Smooth muscle cell (in vitro differentiated cells): ENCODE measurements around the gene LRRK1. TPM values are rescaled to one million over a fixed set of nuclear protein-coding genes. Genes with fewer than 3 reads are reported as not detected.

Experiments
- DNase-seq: peaks from one replicate; lab custom pipeline; 2025; ENCODE audit not compliant: unreplicated experiment; lab: John Stamatoyannopoulos, UW
- H2AFZ ChIP-seq: fragments of 200-600 bp; sonication (generic); 2 replicates; pipeline ENCODE4 v1.6.0; 2016; ENCODE audit warnings: antibody characterized with exemption, low read depth, mild to moderate bottlenecking
- H3F3A ChIP-seq: fragments of 200-600 bp; sonication (generic); 2 replicates; pipeline ENCODE4 v1.6.0; 2017; ENCODE audit warnings: antibody characterized with exemption, low read depth
- H3K27ac ChIP-seq: fragments of 200-600 bp; sonication (generic); 2 replicates; pipeline ENCODE4 v1.5.1; 2016; ENCODE audit warnings: low read depth, mild to moderate bottlenecking
- H3K27me3 ChIP-seq: fragments of 200-600 bp; sonication (generic); 2 replicates; pipeline ENCODE4 v1.6.1; 2016; ENCODE audit warnings: low read depth, mild to moderate bottlenecking
- H3K36me3 ChIP-seq: fragments of 200-600 bp; sonication (generic); 2 replicates; pipeline ENCODE4 v1.5.1; 2016; ENCODE audit warnings: low read depth
- H3K4me1 ChIP-seq: fragments of 200-600 bp; sonication (generic); 2 replicates; pipeline ENCODE4 v1.5.1; 2016; ENCODE audit warnings: low read depth
- H3K4me2 ChIP-seq: fragments of 200-600 bp; sonication (generic); 2 replicates; pipeline ENCODE4 v1.6.0; 2016; ENCODE audit warnings: mild to moderate bottlenecking
- H3K4me3 ChIP-seq: fragments of 200-600 bp; sonication (generic); 2 replicates; pipeline ENCODE4 v1.5.1; 2016; ENCODE audit warnings: mild to moderate bottlenecking
- H3K79me2 ChIP-seq: fragments of 200-600 bp; sonication (generic); 2 replicates; pipeline ENCODE4 v1.6.0; 2016; ENCODE audit warnings: low read depth, mild to moderate bottlenecking
- H3K9ac ChIP-seq: fragments of 200-600 bp; sonication (generic); 2 replicates; pipeline ENCODE4 v1.6.0; 2016; ENCODE audit warnings: low read depth
- H3K9me3 ChIP-seq: fragments of 200-600 bp; sonication (generic); replicated peaks from 2 replicates; pipeline ENCODE4 v1.5.1; 2016; ENCODE audit warnings: low read depth
- H4K20me1 ChIP-seq: fragments of 200-600 bp; sonication (generic); 2 replicates; pipeline ENCODE4 v1.6.0; 2016; ENCODE audit warnings: low read depth
- CTCF ChIP-seq: fragments of 200-600 bp; sonication (generic); IDR thresholded peaks from 2 replicates; pipeline ENCODE4 v1.5.1; 2017; ENCODE audit warnings: borderline replicate concordance, mild to moderate bottlenecking, antibody characterized with exemption; ENCODE audit not compliant: insufficient read depth, poor library complexity, severe bottlenecking
- WGBS: methylation state at CpG from one replicate; pipeline ENCODE4 v1.1.7; 2016; ENCODE audit warnings: low lambda C conversion rate; 5-methylcytosine and 5-hydroxymethylcytosine counted together
- polyA plus RNA-seq: library from polyadenylated mRNA; unstranded; fragments of >200 nt; fragmentation: Nextera tagmentation; extraction: Ambion mirVana; gene quantifications from 2 replicates; pipeline ENCODE4 v1.2.1, GENCODE V29; 2016
- total RNA-seq: library from RNA; depleted of rRNA; stranded (reverse); fragments of >200 nt; gene quantifications from 2 replicates; pipeline ENCODE4 v1.2.3, GENCODE V29; 2014

The LRRK1 gene
- total and polyA plus RNA-seq, 2 experiments from 2014 or later, result 1.1 to 1.6 TPM

- H3K9ac ChIP-seq, result no peak overlapping the region
- no peak overlapping the region for H2AFZ ChIP-seq
- no peak for TF ChIP-seq CTCF
- no peaks in the 10 kb centered on the region for H3K36me3 ChIP-seq
- no peak overlapping the region for H3K4me3 ChIP-seq
- no peaks in the 10 kb centered on the region for H3K9me3 ChIP-seq
- peak overlapping the region; percentile 35 for H3K27ac ChIP-seq
- H3K4me2 ChIP-seq, result peak overlapping the region; percentile 6
- no peaks in the 10 kb centered on the region for H3K79me2 ChIP-seq
- WGBS, result 65% methylated on average over 19 of the region's 19 CpGs
- DNase-seq, result no peak
- peaks cover 18% of the 10 kb centered on the region for H3F3A ChIP-seq
- H4K20me1 ChIP-seq, result no peaks in the 10 kb centered on the region
- no peaks in the 10 kb centered on the region for H3K27me3 ChIP-seq
- H3K4me1 ChIP-seq, result peaks cover 15% of the 10 kb centered on the region
Observed at GRCh38 chr15:101113114-101114005, 194.2 kb downstream of the LRRK1 start.

GRCh38 chr15:101114166-101114565 is 195.0 kb downstream of the LRRK1 start:
- Histone ChIP-seq H2AFZ (no peak overlapping the region), H3F3A (peaks cover 14% of the 10 kb centered on the region), H3K4me1 (peaks cover 15% of the 10 kb centered on the region), H4K20me1 (no peaks in the 10 kb centered on the region), H3K9ac (no peak overlapping the region), H3K27me3 (no peaks in the 10 kb centered on the region), H3K36me3 (no peaks in the 10 kb centered on the region), H3K79me2 (no peaks in the 10 kb centered on the region), H3K27ac (peak overlapping the region; percentile 79), H3K4me2 (no peak overlapping the region), H3K4me3 (no peak overlapping the region), H3K9me3 (no peaks in the 10 kb centered on the region)
- no peak for DNase-seq
- TF ChIP-seq CTCF, result no peak
- WGBS, result 72% methylated on average over 10 of the region's 10 CpGs

- no peak overlapping the region for H3K4me2 ChIP-seq
- peaks cover 14% of the 10 kb centered on the region for H3F3A ChIP-seq
- no peak for DNase-seq
- H4K20me1 ChIP-seq, result no peaks in the 10 kb centered on the region
- no peaks in the 10 kb centered on the region for H3K9me3 ChIP-seq
- H2AFZ ChIP-seq, result no peak overlapping the region
- no peaks in the 10 kb centered on the region for H3K36me3 ChIP-seq
- H3K79me2 ChIP-seq, result no peaks in the 10 kb centered on the region
- H3K27me3 ChIP-seq, result no peaks in the 10 kb centered on the region
- no peak overlapping the region for H3K4me3 ChIP-seq
- 97% methylated on average over 4 of the region's 4 CpGs for WGBS
- H3K9ac ChIP-seq, result no peak overlapping the region
- H3K27ac ChIP-seq, result peak overlapping the region; percentile 79
- TF ChIP-seq CTCF, result no peak
- H3K4me1 ChIP-seq, result peaks cover 15% of the 10 kb centered on the region
Observed at GRCh38 chr15:101114610-101115009, 195.5 kb downstream of the LRRK1 start.
